PFSK-1 (cell line): ENCODE results near the gene EXOSC2.

Experiments
- POLR2AphosphoS5 ChIP-seq: IDR thresholded peaks from 2 replicates; pipeline ENCODE4 v1.6.1; 2012; ENCODE audit warnings: low read depth, mild to moderate bottlenecking, control low read depth, low read length, moderate library complexity
- REST ChIP-seq, 2 experiments: IDR thresholded peaks; 2 replicates each; pipeline versions ENCODE4 v1.6.1 to v1.8.0; 2011 to 2012; ENCODE audit warnings: low read depth in 2 of 2, low read length in 2 of 2, control low read depth in 1 of 2, inconsistent platforms in 1 of 2, mild to moderate bottlenecking in 1 of 2, moderate library complexity in 1 of 2; ENCODE audit not compliant: insufficient read depth in 1 of 2
- TAF1 ChIP-seq: IDR thresholded peaks from 2 replicates; pipeline ENCODE4 v1.6.1; 2012; ENCODE audit warnings: low read length, control low read depth, borderline replicate concordance; ENCODE audit not compliant: insufficient read depth

DNA sequence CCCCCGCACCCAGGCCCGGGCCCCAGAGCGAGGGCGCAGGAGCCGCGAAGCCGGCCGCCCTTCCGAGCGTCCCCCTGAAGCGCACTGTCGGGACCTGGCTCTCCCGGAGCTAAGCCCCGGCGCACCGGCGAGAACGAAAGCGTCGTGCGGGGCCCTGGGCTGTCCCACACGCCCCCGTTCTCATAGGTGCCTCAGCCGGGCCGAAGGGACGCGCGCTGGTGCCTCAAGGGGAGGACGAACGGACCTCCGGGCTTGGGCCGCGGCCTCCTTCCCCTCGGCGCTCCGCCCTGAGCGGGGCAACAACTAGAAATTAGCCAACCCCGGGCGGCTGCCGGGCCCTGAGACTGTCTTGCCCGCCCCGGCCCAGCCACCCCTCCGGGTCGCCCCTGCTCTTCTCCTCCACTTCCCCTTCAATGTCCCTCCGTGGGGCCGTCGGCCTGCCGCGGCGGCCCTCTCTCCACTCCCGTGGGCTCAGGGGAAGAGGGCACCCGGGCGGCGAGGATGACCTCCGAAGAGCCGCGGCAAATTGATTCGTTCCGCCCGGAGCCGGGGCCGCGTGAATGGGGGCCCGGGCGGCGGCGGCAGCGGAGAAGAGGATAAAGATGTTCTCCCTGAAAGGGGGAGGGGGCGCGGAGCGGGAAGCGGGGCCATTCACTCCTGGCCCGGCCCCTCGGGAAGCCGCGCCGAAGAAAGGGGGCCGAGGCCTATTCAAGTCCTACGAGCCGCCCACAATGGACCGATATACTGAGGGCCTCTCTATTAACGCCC is 32.7 kb upstream of the EXOSC2 start:
- no peak for TF ChIP-seq REST (IDR thresholded peaks at IDR 0.05; ENCODE audit: insufficient read depth in 1 of 2, low read depth in 2 of 2, low read length in 2 of 2)
- TF ChIP-seq POLR2AphosphoS5 = no peak
- no peak for TF ChIP-seq TAF1
